Stomach (tissue), 9 donors: ENCODE results near the gene PLEKHH1. TPM values are rescaled to one million over a fixed set of nuclear protein-coding genes. Genes with fewer than 3 reads are reported as not detected.

ENCODE experiments used
- DNase-seq, 2 donors: peaks; one replicate each; pipeline versions ENCODE4 v3.0.0 to v3.0.0-alpha.2; 2013 to 2019
- H3K27ac ChIP-seq, 5 donors: fragments of 200-600 bp in 4 of 5; sonication (generic) in 4 of 5; one replicate each; pipeline ENCODE4 v1.5.1; 2013 to 2019; ENCODE audit warnings: mild to moderate bottlenecking in 1 of 5, moderate library complexity in 1 of 5
- H3K27me3 ChIP-seq, 3 donors: fragments of 200-600 bp; sonication (generic); one replicate each; pipeline ENCODE4 v1.5.1; 2017 to 2019; ENCODE audit warnings: mixed run types in 1 of 3
- H3K36me3 ChIP-seq, 4 donors: fragments of 200-600 bp; sonication (generic); 1 replicate in 3 of 4; 2 replicates in 1 of 4; pipeline ENCODE4 v1.5.1; 2016 to 2019
- H3K4me1 ChIP-seq, 4 donors: fragments of 200-600 bp; sonication (generic); one replicate each; pipeline ENCODE4 v1.5.1; 2016 to 2019
- H3K4me3 ChIP-seq, 4 donors: fragments of 200-600 bp; sonication (generic) in 3 of 4; one replicate each; pipeline ENCODE4 v1.5.1; 2016 to 2019; ENCODE audit warnings: mild to moderate bottlenecking in 1 of 4
- H3K9me3 ChIP-seq, 4 donors: fragments of 200-600 bp; sonication (generic); one replicate each; pipeline ENCODE4 v1.5.1; 2016 to 2019
- EP300 ChIP-seq: sonication (generic); formaldehyde crosslinking; IDR thresholded peaks from one replicate; pipeline ENCODE4 v1.6.1; 2017; ENCODE audit warnings: antibody characterized with exemption
- POLR2A ChIP-seq, 4 donors: fragments of 450-650 bp; IDR thresholded peaks; one replicate each; pipeline ENCODE4 v1.6.1; 2016; ENCODE audit warnings: antibody characterized with exemption in 4 of 4, control low read depth in 2 of 4, mild to moderate bottlenecking in 1 of 4, moderate library complexity in 1 of 4
- POLR2AphosphoS5 ChIP-seq, 3 donors: sonication (generic); formaldehyde crosslinking; IDR thresholded peaks; one replicate each; pipeline ENCODE4 v1.6.1; 2016; ENCODE audit warnings: antibody characterized with exemption in 3 of 3
- WGBS, 5 donors: extraction: QIAGEN DNeasy Blood & Tissue Kit in 3 of 5; methylation state at CpG; one replicate each; pipeline versions ENCODE4 v1.1.5 to v1.1.7; 2013 to 2018; 5-methylcytosine and 5-hydroxymethylcytosine counted together
- intact Hi-C: fragments of 100-400 bp; cut with DNase I; formaldehyde crosslinking; loops from one replicate; pipeline ENCODE4 v1.15.1; 2023; ENCODE audit warnings: low total_unique reads
- polyA plus RNA-seq, 3 donors: library from polyadenylated mRNA; stranded (reverse); fragments of 200-250 nt; gene quantifications; one replicate each; pipeline ENCODE4 v1.2.3, GENCODE V29; 2013
- total RNA-seq, 5 donors: library from RNA; depleted of rRNA; stranded (reverse); fragments of >200 nt; gene quantifications; one replicate each; pipeline versions ENCODE4 v1.1.0 to v1.2.3, GENCODE V29; 2014 to 2016
- TF ChIP-seq, protein P1 (sequence below), 7 experiments: fragments of 450-650 bp in 4 of 7; fragments of 200-600 bp in 3 of 7; sonication (generic) in 3 of 7; IDR thresholded peaks; one replicate each; pipeline ENCODE4 v1.5.1; 2016 to 2019; ENCODE audit warnings: antibody characterized with exemption in 7 of 7, control low read depth in 2 of 7, mild to moderate bottlenecking in 1 of 7
- donor health status: healthy with polysubstance abuse.
- donor health status: Bipolar disorder and iron deficiency.
- donor health status: healthy.

The PLEKHH1 gene
- total and polyA plus RNA-seq, 8 donors = 3.8 to 136 (median 31.4) TPM

DNA sequence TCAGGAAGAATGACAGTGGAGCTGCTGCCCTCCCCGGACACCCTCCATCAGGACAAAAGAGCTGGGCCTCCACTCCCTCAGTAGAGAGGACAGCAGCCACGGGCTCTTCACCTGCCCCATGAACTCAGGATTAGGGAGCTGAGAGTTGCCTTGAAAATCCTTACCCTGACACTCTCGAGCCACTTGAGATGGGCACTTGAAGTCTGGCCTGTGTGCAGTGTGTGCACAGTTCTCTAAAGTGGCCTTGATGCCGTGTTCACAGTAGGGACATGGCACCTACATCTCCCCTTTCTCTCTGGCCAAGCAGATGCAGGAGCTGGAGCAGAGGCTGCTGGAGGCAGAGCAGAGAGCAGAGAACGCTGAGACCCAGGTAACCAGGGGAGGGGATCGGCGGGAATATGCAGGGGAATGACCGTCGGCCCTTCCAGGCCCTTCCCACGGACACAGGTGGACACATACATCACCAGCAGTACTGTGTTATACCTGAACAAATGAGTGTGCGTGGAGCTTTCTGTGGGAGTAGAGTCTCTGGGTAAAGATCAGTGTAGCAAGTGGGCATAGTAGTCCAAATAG, 22.5 kb downstream of the PLEKHH1 start:
- no peak for DNase-seq
- peaks cover 0 to 27% (median 22%) of the 10 kb centered on the region in 4 donors for H3K36me3 ChIP-seq
- H3K9me3 ChIP-seq = no peaks in the 10 kb centered on the region
- TF ChIP-seq POLR2AphosphoS5 (IDR thresholded peaks at IDR 0.05) (no peak), POLR2A (IDR thresholded peaks at IDR 0.05) (no peak), EP300 (no peak)
- TF ChIP-seq, protein P1, sequence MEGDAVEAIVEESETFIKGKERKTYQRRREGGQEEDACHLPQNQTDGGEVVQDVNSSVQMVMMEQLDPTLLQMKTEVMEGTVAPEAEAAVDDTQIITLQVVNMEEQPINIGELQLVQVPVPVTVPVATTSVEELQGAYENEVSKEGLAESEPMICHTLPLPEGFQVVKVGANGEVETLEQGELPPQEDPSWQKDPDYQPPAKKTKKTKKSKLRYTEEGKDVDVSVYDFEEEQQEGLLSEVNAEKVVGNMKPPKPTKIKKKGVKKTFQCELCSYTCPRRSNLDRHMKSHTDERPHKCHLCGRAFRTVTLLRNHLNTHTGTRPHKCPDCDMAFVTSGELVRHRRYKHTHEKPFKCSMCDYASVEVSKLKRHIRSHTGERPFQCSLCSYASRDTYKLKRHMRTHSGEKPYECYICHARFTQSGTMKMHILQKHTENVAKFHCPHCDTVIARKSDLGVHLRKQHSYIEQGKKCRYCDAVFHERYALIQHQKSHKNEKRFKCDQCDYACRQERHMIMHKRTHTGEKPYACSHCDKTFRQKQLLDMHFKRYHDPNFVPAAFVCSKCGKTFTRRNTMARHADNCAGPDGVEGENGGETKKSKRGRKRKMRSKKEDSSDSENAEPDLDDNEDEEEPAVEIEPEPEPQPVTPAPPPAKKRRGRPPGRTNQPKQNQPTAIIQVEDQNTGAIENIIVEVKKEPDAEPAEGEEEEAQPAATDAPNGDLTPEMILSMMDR (IDR thresholded peaks at IDR 0.05) = no peak
- intact Hi-C loops = no loop called here
- H3K4me1 ChIP-seq = no peaks in the 10 kb centered on the region
- no peaks in the 10 kb centered on the region for H3K27me3 ChIP-seq
- no peak overlapping the region for H3K4me3 ChIP-seq
- WGBS, 5 donors = 83 to 88% (median 87%) methylated on average over 8 to 11 of the region's 11 CpGs
- no peak overlapping the region for H3K27ac ChIP-seq

DNA sequence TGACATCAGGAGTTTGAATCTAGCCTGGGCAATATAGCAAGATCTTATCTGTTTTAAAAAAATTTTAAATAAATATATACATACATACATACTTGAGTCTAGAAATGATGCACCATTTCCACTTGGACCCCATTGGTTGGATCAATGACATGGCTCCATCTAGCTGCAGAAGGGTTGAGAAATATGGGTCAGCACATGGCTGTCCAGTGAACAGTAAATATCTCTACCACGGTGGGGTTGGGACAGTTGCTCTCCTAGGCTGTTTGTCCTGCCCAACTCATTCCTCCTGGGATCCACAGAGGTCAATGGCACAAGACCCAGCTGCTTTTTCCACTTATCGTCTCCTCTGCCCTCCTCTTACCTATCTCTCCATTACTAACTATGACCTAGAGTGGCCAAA, 23.6 kb downstream of the PLEKHH1 start:
- Histone ChIP-seq H3K27ac (no peak overlapping the region), H3K9me3 (no peaks in the 10 kb centered on the region), H3K4me3 (no peak overlapping the region), H3K4me1 (no peaks in the 10 kb centered on the region), H3K36me3 (peaks cover 0 to 27% (median 22%) of the 10 kb centered on the region in 4 donors), H3K27me3 (no peaks in the 10 kb centered on the region)
- WGBS, 5 donors = 70 to 87% (median 82%) methylated on average over 2 of the region's 2 CpGs
- DNase-seq = no peak
- intact Hi-C loops = no loop called here
- TF ChIP-seq, protein P1 (IDR thresholded peaks at IDR 0.05) = no peak
- no peak for TF ChIP-seq EP300
- no peak for TF ChIP-seq POLR2AphosphoS5 (IDR thresholded peaks at IDR 0.05)
- no peak for TF ChIP-seq POLR2A (IDR thresholded peaks at IDR 0.05)

DNA sequence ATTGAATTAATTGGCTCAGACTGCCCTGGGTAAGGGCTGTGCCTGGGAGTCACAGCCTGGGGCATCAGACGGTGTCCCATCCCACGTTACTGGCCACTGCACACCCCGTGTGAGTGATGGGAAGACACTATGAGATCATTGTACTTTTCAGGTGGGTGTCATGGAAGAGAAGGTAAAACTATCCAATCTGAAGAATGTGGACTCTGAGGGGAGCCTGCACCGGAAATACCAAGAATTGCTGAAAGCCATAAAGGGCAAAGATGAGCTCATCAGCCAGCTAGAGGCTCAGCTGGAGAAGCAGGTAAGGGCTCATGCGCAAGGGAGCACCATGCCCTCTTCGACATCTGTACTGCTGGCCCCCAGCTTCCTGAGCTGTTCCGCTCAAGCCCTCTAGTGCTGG, 24.0 kb downstream of the PLEKHH1 start:
- intact Hi-C loops = no loop called here
- H3K4me3 ChIP-seq = no peak overlapping the region
- peaks cover 0 to 31% (median 26%) of the 10 kb centered on the region in 4 donors for H3K36me3 ChIP-seq
- H3K27me3 ChIP-seq = no peaks in the 10 kb centered on the region
- DNase-seq = no peak
- 82 to 97% (median 92%) methylated on average over 7 of the region's 7 CpGs for WGBS, 5 donors
- H3K9me3 ChIP-seq = no peaks in the 10 kb centered on the region
- H3K4me1 ChIP-seq = no peaks in the 10 kb centered on the region
- H3K27ac ChIP-seq = no peak overlapping the region
- TF ChIP-seq EP300 = no peak

DNA sequence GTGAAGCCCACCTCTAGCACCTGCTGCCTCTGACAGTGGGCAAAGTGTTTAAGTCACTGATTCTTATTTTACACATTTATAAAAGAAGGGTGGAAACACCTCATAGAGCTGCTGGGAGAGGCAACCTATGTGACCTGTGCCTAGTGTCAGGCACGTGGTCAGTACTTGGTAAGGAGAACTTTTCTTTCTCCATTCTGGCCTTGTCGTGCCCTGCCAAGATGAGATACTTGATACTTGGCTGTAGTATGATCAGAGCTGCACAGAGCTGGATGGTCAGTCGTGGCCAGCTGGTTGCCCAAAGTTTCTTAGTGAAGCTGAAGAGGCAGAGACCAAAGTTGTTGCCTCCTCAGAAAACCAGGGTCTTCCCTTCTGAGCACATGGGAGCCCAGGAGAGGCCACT, 24.6 kb downstream of the PLEKHH1 start:
- WGBS, 5 donors = 85 to 96% (median 88%) methylated on average over 3 of the region's 3 CpGs
- no peaks in the 10 kb centered on the region for H3K4me1 ChIP-seq
- peaks cover 0 to 36% (median 31%) of the 10 kb centered on the region in 4 donors for H3K36me3 ChIP-seq
- H3K9me3 ChIP-seq = no peaks in the 10 kb centered on the region
- TF ChIP-seq EP300 (no peak), POLR2A (IDR thresholded peaks at IDR 0.05) (no peak), POLR2AphosphoS5 (IDR thresholded peaks at IDR 0.05) (no peak)
- TF ChIP-seq, protein P1 (IDR thresholded peaks at IDR 0.05) = no peak
- DNase-seq = no peak
- H3K27me3 ChIP-seq = no peaks in the 10 kb centered on the region
- no peak overlapping the region for H3K27ac ChIP-seq
- no peak overlapping the region for H3K4me3 ChIP-seq
- intact Hi-C loops = no loop called here

DNA sequence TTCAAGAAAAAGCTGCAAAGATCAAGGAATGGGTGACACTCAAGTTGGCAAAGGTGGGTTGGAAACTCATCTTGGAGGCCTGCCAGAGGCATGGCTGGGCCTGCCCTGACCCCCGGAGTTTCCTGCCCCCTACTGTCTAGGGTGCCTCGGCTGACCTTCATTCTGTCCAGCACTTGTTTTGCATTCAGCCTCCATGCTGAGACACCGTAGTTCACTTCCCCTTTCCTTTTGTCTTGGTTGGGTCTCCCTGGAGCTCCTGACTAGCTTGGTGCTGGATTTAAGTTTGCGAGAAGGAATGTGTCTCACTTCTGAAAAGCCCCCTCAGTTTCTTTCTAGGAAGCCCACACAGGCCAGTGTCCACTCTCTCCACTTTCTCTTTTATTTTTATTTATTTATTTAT, 26.5 kb downstream of the PLEKHH1 start:
- no peaks in the 10 kb centered on the region for H3K9me3 ChIP-seq
- TF ChIP-seq, protein P1 (IDR thresholded peaks at IDR 0.05) = no peak
- TF ChIP-seq POLR2A (IDR thresholded peaks at IDR 0.05) (no peak), POLR2AphosphoS5 (IDR thresholded peaks at IDR 0.05) (no peak), EP300 (no peak)
- no peak overlapping the region for H3K27ac ChIP-seq
- H3K4me3 ChIP-seq = no peak overlapping the region
- intact Hi-C loops = no loop called here
- 52 to 71% (median 54%) methylated on average over 4 of the region's 4 CpGs for WGBS, 5 donors
- H3K27me3 ChIP-seq = no peaks in the 10 kb centered on the region
- peaks cover 0 to 53% (median 38%) of the 10 kb centered on the region in 4 donors for H3K36me3 ChIP-seq
- no peaks in the 10 kb centered on the region for H3K4me1 ChIP-seq
- DNase-seq = no peak
